Activated CD8-positive, alpha-beta memory T cell treated with anti-CD3 and anti-CD28 coated beads, Interleukin-2, amount 50 U/mL, for 48 hours (primary cell): ENCODE measurements around the gene LIMA1.
"Not testable (repeated sequence)": the region's sequence is repeated elsewhere in the genome, so short reads cannot be mapped to it uniquely, and the experiment has no call there.

Experiments used
- DNase-seq: peaks from one replicate; pipeline ENCODE4 v3.0.0-alpha.2; 2020

LIMA1 gene

DNA sequence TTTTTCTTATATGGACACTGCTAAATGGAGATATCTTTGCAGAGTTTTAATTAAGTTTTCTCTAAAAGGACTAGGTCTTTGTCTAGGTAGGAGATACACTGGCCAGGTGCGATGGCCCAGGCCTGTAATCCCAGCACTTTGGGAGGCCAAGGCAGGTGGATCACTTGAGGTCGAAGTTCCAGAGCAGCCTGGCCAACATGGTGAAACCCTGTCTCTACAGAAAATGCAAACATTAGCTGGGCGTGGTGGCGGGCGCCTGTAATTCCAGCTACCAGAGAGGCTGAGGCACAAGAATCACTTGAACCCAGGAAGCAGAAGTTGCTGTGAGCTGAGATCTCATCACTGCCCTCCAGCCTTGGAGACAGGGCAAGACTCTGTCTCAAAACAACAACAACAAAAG lies 99.1 kb downstream of the LIMA1 start:
- no peak for DNase-seq

DNA sequence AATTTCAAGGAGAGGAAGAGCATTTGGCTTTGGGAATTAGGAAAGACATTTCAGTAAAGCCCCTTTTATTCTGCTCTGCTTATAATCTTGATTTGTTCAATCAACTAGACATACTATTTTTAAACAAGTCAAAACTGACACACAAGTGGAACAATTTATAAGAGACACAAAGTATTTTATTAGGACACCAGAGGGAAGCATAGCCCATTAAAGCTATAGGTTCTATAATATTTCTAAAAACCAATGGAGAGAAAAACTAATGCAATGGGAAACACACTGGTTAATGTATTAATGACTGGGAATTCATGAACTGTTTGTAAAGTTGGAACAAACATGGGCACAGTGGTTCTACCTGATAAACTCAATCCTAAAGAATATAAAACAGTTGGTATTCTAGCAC lies 100.9 kb downstream of the LIMA1 start:
- no peak for DNase-seq

DNA sequence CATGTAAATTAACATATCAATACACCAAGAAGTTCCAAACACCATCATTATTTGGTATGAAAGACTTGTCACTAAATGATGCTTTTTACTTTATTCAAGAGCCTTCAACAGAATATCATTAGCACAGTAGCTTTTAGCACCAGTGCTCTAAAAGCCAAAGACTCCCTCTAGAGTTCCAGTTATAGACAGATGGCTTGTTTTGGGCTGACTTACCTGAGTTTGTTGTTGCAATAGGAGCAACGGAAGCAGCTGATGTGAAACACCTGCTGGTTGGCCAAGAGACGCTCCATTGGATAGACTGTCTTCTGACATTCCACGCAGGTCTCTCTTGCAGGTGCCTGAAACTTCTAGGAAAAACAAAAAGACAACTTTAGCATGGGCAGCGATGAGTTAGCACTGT lies 101.6 kb downstream of the LIMA1 start:
- DNase-seq: no peak

DNA sequence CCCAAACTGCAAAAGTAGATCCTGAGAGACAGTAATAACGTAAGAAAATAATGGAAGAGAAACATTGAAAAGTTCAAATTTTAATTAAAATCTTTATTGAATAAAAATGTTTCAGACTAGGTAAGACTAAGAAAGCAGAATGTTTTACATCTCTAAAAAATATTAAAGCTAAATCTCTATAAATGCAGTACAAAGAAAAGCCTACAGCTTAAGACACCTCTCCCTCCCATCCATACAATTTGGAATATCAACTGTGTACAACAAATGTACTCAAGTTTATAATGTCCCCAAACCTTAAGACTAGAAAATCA lies 107.6 kb downstream of the LIMA1 start:
- no peak for DNase-seq

DNA sequence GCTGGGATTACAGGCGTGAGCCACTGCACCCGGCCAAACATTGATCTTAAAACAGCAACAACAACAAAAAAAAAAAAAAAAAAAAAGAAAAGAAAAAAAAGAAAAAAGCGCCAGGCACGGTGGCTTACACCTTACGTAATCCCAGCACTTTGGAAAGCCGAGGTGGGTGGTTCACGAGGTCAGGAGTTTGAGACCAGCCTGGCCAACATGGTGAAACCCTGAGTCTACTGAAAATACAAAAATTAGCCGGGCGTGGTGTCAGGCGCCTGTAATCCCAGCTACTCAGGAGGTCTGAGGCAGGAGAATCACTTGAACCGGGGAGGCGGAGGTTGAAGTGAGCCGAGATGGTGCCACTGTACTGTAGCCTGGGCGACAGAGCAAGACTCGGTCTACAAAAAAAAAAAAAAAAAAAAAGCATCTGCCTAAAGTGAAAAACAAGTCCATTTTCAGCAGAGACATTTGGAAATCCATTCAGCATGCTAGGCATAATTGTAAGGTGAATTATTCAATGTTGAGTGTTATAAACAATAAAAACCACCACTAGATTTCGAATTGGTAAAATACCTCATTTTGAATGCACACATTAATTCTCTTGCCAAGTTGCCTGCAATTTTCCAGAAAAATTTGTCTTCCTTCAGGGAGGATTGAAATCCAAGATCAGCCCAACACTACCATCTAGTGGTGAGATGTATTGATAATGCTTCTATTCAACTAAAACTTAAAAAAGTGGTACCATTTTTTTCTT lies 108.2 kb downstream of the LIMA1 start:
- no peak for DNase-seq

DNA sequence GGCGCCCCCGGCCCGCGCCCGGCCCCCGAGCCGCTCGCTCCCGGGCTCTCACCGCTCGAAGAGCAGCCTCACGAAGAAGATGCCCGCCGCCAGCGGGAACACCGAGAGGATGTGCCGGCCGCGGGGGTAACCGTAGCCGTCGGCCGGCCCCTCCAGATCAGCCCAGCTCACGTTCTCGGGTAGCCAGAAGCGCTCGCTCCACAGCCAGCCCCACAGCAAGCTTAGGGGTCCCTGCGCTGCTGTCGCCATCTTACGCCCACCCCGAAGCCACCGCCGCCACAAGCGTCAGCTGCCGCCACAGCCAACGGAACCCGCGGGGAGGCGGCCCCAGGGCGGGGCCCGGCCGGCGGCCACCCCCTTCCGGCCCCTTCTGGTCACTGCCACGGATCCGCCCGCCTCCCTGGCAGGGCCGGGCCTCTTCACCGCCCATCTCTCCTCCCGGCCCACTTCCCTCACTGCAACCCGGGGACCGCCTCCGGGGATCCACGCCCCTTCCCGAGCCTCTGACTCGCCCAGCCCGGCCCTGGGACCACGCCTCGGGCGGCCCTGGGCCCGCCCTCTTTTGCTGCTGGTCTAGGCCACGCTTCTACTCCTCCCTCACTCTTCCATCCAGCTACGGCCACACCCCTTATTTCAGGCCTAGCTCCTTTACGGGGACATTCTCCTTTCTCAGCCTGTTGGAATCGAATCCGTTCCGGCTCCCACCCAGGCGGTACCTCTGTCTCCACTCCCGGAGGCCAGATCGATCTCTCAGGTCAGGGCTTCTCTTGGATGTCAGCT lies 116.1 kb downstream of the LIMA1 start, which contains the start of gene CERS5:
Gene CERS5 (minus strand): TSS at position 321 of the 780 bp plus-strand sequence. CDS start 72 bp downstream, at position 249.
- DNase-seq: peak; percentile 97

DNA sequence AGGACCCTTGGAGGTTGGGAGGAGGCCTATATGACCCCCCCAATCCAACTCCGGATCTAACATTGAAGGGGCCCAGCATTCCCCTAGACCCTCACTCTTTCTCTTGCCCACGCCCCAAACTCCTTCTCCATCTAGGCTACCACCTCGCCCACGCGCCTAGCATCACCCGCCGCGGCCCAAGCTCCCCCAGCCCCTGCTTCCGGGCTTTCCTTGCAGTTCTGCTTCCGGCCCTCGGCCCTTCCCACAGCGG lies 116.6 kb downstream of the LIMA1 start:
- DNase-seq: peak; percentile 86

DNA sequence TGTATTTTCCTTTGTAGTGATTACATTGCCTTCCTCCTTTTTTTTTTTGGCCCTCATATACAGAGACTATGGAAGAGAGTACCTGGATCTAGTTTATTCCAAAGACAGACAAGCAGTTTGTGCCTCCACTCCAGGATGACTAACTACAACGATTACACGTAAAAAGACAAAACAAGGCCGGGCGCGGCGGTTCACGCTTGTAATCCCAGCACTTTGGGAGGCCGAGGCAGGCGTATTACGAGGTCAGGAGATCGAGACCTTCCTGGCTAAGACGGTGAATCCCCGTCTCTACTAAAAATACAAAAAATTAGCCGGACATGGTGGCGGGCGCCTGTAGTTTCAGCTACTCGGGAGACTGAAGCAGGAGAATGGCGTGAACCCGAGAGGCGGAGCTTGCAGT lies 118.4 kb downstream of the LIMA1 start:
- peak; percentile 45 for DNase-seq

DNA sequence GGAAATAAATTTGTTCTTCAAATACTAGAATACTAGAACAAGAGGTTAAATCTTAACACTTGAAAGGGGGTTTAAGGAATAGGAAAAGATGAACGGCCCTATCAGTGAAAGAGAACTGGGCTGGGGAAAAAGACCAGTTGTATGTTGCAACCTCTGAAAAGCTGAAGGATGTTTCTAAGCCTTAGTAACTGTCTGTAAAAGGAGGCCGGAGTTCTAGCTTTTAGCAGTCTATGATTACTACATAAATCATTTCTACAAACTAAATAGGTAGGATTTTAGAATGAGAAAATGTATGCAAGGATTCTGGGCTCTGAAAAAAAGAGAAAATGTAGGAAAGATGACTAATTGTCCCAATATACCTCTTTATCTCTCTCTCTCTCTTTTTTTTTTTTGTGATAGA lies 121.1 kb downstream of the LIMA1 start:
- no peak for DNase-seq

DNA sequence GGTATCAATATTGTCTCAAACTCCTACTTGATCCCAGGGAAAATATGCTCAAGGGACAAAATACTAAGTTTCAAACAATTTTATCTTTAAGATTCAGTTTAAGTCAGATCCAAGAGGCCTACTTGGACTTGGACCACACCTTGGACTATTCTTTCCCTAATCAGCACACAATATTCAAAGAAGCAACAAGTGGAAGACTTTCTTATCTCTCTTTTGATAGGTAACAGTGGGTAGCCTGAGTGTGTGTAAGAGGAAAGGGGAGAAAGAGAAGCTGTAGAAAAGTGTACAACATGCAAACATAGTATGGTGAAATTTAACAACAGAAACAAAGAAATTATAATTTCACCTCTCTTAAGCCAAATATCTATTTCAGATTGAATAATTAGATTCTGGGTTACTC lies 122.7 kb downstream of the LIMA1 start:
- DNase-seq: no peak

DNA sequence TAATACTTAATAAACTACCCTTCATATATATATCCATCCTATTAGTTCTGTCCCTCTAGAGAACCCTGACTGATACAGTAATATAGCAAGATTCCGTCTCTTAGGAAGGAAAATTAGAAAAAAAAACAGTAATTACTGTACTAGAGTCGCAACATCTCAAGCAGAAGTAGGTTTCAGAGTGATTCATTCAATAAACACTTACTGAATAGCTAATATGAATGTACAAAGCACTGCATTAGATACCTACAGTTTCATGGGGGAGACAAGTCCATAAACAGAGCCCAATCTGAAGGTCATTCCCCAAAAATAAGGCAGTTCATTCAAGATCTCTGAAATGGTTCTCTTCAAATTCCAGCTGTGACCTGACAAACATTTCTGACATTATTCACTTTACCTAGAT lies 126.1 kb downstream of the LIMA1 start:
- DNase-seq: no peak

DNA sequence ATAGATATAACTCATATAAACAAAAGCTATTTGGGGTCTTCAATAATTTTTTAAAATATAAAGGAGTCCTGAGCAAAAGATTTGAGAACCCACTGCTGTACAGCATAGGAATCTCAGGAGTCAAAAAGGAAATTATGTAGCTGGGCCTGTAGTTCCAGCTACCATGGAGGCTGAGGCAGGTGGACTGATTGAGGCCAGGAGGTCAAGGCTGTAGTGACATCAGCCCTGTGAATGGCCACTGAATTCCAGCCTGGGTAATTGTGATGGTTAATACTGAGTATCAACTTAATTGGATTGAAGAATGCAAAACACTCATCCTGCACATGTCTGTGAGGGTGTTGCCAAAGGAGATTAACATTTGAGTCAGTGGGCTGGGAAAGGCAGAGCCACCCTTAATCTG lies 126.7 kb downstream of the LIMA1 start:
- DNase-seq: no peak

DNA sequence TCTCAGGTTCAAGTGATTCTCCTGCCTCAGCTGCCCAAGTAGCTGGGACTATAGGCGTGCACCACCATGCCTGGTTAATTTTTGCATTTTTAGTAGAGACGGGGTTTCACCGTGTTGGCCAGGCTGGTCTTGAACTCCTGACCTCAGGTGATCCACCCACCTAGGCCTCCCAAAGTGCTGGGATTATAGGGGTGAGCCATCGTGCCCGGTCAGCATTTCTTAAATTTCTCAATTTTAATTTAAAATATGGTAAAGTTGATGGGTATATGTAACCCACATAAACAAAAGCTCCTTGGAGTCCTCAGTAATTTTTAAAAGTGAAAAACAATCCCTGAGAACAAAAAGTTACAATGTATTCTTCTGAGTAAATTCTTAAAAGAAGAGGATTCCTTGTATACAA lies 128.4 kb downstream of the LIMA1 start:
- DNase-seq: not testable (repeated sequence)

DNA sequence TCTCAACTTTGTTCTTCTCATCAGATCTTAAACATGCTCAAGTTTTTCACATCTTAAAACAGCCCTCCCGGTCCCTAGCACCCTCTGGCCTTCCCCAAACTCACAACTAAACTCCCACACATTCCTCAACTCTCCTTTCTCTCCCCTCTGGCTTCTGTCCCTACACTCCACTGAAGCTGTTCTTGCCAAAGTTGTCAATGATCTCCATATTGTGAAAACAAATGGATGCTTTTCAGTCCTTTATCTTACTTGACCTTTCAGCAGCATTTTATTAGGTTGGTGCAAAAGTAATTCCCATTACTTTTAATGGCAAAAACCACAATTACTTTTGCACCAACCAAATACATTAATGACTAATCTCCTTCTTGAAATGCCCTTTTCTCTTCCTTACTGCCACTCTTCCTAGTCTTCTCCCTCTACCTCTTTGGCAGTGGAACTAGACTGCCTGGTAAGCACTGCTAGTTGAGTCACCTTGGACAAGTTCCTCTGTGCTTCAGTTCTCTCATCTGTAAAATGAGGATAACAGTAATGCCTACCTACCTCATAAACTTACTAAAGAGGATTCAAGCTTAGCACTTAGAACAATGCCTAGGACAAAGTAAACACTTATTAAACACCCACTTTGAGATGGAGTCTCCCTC lies 132.2 kb downstream of the LIMA1 start:
- no peak for DNase-seq

DNA sequence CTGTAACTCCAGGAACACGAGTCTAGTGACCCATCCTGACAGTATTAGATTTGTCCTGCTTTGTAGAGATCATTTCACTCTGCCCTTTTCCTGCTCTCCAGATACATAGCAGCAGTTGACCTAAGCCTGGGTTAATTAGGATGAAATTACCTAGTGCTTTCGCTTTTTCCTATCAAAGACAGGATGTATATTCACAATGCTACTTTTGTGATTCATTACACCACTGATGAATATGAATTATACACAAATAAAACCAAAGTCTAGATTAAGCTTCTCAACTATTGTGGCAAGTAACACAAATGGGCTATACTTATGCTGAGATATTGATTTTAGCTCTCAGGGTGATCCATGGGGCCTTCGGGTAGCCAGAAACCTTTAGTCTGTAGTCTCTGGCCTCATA lies 134.0 kb downstream of the LIMA1 start:
- no peak for DNase-seq

DNA sequence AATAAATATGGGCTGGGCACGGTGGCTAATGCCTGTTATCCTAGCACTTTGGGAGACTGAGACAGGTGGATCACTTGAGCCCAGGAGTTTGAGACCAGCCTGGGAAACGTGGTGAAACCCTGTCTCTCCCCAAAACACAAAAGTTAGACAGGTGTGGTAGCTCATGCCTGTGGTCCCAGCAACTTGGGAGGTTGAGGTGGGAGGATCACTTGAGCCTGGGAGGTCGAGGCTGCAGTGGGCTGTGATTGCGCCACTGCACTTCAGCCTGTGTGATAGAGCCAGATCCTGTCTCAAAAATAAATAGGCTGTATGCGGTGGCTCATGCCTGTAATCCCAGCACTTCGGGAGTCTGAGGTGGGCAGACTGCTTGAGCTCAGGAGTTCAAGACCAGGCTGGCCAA lies 135.3 kb downstream of the LIMA1 start:
- peak; percentile 35 for DNase-seq

DNA sequence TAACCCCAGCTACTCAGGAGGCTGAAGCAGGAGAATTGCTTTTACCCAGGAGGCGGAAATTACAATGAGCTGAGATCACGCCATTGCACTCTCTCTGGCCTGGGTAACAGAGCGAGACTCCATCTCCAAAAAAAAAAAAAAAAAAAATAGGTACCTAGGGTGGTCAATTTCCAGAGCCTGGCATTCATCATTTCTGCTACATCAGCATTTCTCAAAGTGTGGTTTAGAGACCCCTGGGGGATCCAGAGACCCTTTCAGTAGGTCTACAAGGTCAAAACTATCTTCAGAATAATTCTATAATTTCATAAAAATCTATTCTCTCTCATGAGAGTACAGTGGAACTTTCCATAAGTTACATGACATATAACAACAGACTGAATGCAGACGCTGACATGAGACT lies 136.0 kb downstream of the LIMA1 start:
- no peak for DNase-seq

DNA sequence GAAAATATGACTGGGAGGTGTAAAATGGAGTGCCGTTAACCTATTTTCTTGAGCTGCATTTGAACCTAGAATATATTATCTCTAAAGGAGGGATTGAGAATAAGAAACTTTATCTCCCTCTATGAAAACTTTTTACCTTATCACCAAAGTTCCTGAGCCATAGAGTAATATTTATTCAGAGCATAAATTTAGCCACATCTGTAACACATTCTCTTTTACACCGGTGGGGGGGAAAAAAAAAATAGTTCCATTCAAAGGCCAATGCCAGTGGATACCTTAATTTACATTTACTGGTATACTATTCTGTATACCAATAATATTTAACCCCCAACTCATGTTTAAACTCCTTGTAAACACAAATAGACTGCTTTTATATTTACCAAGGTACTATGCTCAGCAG lies 137.9 kb downstream of the LIMA1 start:
- no peak for DNase-seq

DNA sequence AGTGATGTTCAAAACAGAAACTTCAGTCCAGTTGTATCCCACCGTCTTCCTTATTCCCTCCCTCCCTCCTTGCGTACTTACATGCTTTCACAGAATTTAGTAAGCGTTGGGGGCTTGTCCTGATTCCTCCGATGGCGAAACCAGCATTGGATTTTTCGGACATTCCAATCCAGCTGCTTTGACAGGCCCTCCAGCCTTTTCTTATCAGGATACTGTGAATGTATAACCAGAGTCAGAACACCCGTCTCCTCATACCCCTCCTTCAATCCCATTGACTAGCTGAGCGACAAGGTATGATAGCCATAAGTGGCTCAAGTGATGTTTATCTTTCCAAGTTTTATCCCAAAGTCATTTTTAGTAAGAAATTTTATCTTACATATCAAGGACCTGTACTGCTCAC lies 140.3 kb downstream of the LIMA1 start:
- no peak for DNase-seq

DNA sequence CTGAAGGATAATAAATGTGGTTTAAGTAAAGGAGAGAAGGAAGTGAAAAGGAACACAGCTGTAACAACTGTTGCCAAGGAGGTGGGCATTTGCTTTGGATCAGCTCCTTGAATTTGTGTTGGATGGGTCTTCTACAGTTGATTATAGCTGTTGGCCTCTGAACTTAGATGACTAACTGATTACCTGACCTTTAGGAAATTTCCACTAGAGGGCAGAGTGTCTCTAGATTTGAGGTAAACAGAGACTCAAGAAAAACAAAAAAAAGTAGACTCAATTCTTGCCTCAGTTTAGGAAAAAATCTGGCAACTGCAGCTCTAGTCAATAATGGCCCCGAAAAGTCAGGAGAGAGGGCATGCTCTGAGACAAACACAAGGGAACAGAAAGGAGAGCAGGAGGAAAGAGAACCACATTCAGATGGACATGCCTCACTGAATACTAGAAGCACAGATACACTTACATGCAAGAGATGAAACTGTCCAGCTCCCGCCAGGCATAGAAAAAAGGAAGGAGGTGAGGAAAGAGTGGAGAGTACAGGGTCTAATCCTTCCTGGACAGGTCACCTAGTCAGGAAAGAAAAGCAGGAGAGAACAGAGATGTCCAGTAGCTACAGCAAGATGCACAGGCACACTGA lies 150.7 kb downstream of the LIMA1 start:
- DNase-seq: peak; percentile 37

DNA sequence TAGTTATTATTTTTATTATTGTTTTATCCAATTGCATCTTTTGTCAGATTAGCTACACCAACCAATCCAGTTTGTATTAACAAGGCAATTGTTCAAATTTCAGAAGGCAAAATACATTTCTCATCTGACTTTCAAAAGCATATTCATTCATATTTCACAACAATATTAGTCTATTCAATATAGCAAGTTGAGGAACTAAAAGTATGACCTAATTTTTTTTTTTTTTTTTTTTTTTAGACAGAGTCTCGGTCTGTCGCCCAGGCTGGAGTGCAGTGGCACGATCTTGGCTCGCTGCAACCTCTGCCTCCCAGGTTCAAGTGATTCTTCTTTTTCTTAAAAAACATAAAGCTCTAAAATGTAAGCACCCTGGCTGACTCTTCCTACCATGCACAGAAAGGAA lies 154.0 kb downstream of the LIMA1 start:
- no peak for DNase-seq

DNA sequence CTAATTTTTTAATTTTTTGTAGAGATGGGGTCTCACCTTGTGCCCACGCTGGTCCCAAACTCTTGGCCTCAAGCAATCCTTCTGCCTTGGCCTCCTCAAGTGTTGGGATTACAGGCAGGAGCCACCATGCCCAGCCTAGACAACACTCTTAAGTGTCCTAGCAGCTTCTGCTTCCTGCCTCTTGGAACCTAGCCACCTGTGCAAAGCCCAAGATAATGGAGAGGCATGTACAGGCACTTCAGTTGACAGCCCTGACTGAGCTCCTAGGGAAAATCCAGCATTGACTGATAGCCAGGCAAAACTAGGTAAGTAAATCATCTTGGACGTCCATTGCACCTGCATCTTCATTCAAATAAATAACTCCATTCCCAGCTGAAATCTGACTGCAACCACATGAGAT lies 155.8 kb downstream of the LIMA1 start:
- DNase-seq: peak; percentile 47
